ENCODE data around the gene UBE2G1. TPM values are rescaled to one million over a fixed set of nuclear protein-coding genes. Genes with fewer than 3 reads are reported as not detected.
"Not testable (repeated sequence)": the region's sequence is repeated elsewhere in the genome, so short reads cannot be mapped to it uniquely, and the experiment has no call there.

The UBE2G1 gene
- total RNA-seq, 1 experiment from 2014 or later, result 80.6 TPM

DNA sequence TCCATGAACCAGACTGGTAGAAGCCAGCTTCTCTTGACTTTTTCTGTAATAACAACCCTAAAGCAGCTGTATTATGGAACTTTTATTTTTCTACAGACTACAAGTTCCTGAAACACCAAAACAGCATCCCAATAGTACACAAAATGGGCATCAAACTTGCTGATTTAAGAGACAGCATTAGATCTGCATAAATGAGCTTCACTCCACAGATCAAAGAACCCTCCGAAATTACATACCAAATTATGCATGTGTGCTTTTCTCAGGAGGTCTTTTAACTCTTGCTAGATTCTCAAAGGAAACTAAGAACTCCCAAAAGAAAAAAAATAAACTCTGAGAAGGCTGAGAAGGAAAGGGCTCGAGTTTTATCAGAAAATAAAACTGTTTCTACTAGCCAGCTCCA lies 12.3 kb downstream of the UBE2G1 start:
- peaks cover 99% of the 10 kb centered on the region for H3K79me2 ChIP-seq (ENCODE audit: insufficient read depth, low read length)
- no peak overlapping the region for H2AFZ ChIP-seq (ENCODE audit: low read depth, low read length, poor library complexity, severe bottlenecking)
- H3K9me3 ChIP-seq (ENCODE audit: control insufficient read depth in 1 of 2, insufficient read depth in 1 of 2, low read depth in 1 of 2, low read length in 2 of 2), result no peaks in the 10 kb centered on the region
- H3K4me3 ChIP-seq (replicated peaks in 1 of 2; ENCODE audit: low read depth in 1 of 2, low read length in 2 of 2), result no peak overlapping the region
- peaks cover 23 to 44% of the 10 kb centered on the region in 2 experiments for H3K4me1 ChIP-seq (ENCODE audit: control insufficient read depth in 1 of 2, insufficient read depth in 2 of 2, low read length in 2 of 2)
- H4K20me1 ChIP-seq (ENCODE audit: insufficient read depth), result peaks cover 27% of the 10 kb centered on the region
- no peak for DNase-seq (ENCODE audit: low read depth, low spot score)
- no peak for ATAC-seq
- POLR2A ChIA-PET, result no interaction called here
- no peak overlapping the region for H3K4me2 ChIP-seq (ENCODE audit: low read length)
- no peaks in the 10 kb centered on the region for H3K27me3 ChIP-seq (ENCODE audit: insufficient read depth, low read length)
- BruUV-seq (replicated peaks), result no TSS peak
- no peak overlapping the region for H3K9ac ChIP-seq (ENCODE audit: low read length)
- TF ChIP-seq TCF7L2 (IDR thresholded peaks at IDR 0.05; ENCODE audit: borderline replicate concordance, extremely low read depth, insufficient read depth, insufficient read length), result no peak
- TF ChIP-seq, protein P1, sequence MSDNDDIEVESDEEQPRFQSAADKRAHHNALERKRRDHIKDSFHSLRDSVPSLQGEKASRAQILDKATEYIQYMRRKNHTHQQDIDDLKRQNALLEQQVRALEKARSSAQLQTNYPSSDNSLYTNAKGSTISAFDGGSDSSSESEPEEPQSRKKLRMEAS (IDR thresholded peaks at IDR 0.05), result no peak
- RAD21 ChIA-PET (ENCODE audit: low non-redundant PET in 1 of 2, low total read pairs in 2 of 2, uncharacterized antibody in 2 of 2, unreplicated experiment in 2 of 2), result no interaction called here
- intact Hi-C loops (cut with micrococcal nuclease), result no loop called here
- CTCF ChIA-PET, result no interaction called here
- no peaks in the 10 kb centered on the region for H3K9me2 ChIP-seq (ENCODE audit: insufficient read depth)
- H3K36me3 ChIP-seq (ENCODE audit: control insufficient read depth in 1 of 2, insufficient read depth in 2 of 2, low read length in 2 of 2), result peaks cover 0 to 5% of the 10 kb centered on the region in 2 experiments; a peak in 1 of 4 replicates
- no peak overlapping the region for H3K27ac ChIP-seq (ENCODE audit: low read depth, low read length)

DNA sequence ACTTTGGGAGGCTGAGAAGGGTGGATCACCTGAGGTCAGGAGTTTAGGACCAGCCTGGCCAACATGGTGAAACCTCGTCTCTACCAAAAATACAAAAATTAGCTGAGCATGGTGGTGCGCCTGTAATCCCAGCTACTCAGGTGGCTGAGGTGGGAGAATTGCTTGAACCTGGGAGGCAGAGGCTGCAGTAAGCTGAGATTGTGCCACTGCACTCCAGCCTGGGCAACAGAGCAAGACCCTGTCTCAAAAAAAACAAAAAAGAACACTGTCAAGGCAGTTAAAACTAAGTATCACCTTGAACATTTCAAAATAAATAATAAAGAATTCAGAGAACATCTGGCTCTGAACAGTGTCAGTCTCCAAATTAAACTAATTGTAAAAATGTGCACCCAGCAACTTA lies 16.3 kb downstream of the UBE2G1 start:
- POLR2A ChIA-PET; H3K9me3 ChIP-seq (ENCODE audit: control insufficient read depth in 1 of 2, insufficient read depth in 1 of 2, low read depth in 1 of 2, low read length in 2 of 2); H3K9me2 ChIP-seq (ENCODE audit: insufficient read depth); H3K36me3 ChIP-seq (ENCODE audit: control insufficient read depth in 1 of 2, insufficient read depth in 2 of 2, low read length in 2 of 2); CTCF ChIA-PET; H3K9ac ChIP-seq (ENCODE audit: low read length); H3K4me2 ChIP-seq (ENCODE audit: low read length); H2AFZ ChIP-seq (ENCODE audit: low read depth, low read length, poor library complexity, severe bottlenecking); H3K27ac ChIP-seq (ENCODE audit: low read depth, low read length); ATAC-seq; RAD21 ChIA-PET (ENCODE audit: low non-redundant PET in 1 of 2, low total read pairs in 2 of 2, uncharacterized antibody in 2 of 2, unreplicated experiment in 2 of 2); DNase-seq (ENCODE audit: low read depth, low spot score); H3K4me3 ChIP-seq (replicated peaks in 1 of 2; ENCODE audit: low read depth in 1 of 2, low read length in 2 of 2); H3K27me3 ChIP-seq (ENCODE audit: insufficient read depth, low read length); intact Hi-C loops (cut with micrococcal nuclease); BruUV-seq (replicated peaks): not testable (repeated sequence)
- peaks cover 8 to 19% of the 10 kb centered on the region in 2 experiments for H3K4me1 ChIP-seq (ENCODE audit: control insufficient read depth in 1 of 2, insufficient read depth in 2 of 2, low read length in 2 of 2)
- H3K79me2 ChIP-seq (ENCODE audit: insufficient read depth, low read length), result peaks cover 96% of the 10 kb centered on the region
- H4K20me1 ChIP-seq (ENCODE audit: insufficient read depth), result peaks cover 18% of the 10 kb centered on the region

All from HCT116 (cell line).